ENCODE data around the gene PPP3CA. TPM values are rescaled to one million over a fixed set of nuclear protein-coding genes. Genes with fewer than 3 reads are reported as not detected.

The PPP3CA gene
- total and polyA plus RNA-seq, 2 experiments from 2014 or later = 42.3 to 42.8 TPM

DNA sequence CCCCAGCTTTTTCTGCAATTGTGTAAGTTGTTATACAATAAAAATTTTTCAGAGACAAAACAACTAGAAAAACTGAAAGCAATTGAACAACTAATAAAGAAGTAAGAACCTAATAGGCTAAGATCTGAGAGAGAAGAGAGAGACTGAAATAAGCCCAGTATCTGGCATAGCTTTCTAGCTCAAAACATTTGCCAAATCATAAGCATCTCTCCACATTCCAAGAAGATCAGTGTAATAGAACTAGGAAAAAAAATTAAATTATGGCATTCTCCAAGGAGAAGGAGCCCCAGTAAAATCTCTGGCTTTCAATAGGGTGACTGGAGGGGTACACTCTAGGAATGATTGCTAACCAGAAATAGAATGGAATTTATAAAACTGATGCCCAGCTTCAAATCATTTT lies 19.0 kb upstream of the PPP3CA start:
- H2AFZ ChIP-seq = peak overlapping the region; percentile 71
- H3K4me3 ChIP-seq = peak overlapping the region; percentile 7; the same call in 1 of the 2 replicates
- 0 out of 2 replicates have a peak overlapping the region, but pooled peaks have one; percentile 31 for H3K9ac ChIP-seq
- H4K20me1 ChIP-seq (ENCODE audit: insufficient read depth) = no peaks in the 10 kb centered on the region
- in situ Hi-C loops (cut with MboI) = no loop called here
- no peaks in the 10 kb centered on the region; the same call in 1 of the 2 replicates for H3K9me2 ChIP-seq (ENCODE audit: insufficient read depth)
- H3K9me3 ChIP-seq (ENCODE audit: low read depth) = no peaks in the 10 kb centered on the region
- peaks cover 23% of the 10 kb centered on the region for H3F3A ChIP-seq (ENCODE audit: insufficient read depth)
- TF ChIP-seq EZH2phosphoT487 (IDR thresholded peaks at IDR 0.05; ENCODE audit: insufficient read depth, low read depth) (no peak), EZH2 (IDR thresholded peaks at IDR 0.05; ENCODE audit: insufficient read depth, poor library complexity, severe bottlenecking) (no peak)
- H3K36me3 ChIP-seq (ENCODE audit: low read depth) = no peaks in the 10 kb centered on the region
- peaks cover 25% of the 10 kb centered on the region for H3K4me1 ChIP-seq (ENCODE audit: insufficient read depth)
- no peaks in the 10 kb centered on the region for H3K27me3 ChIP-seq (replicated peaks; ENCODE audit: insufficient read depth)
- H3K79me2 ChIP-seq (ENCODE audit: insufficient read depth) = no peaks in the 10 kb centered on the region
- peak overlapping the region; percentile 75 for H3K27ac ChIP-seq
- peak overlapping the region; percentile 65 for H3K4me2 ChIP-seq (ENCODE audit: unreplicated experiment)
- DNase-seq = peak; percentile 38

GRCh38 chr4:101357751-101358150 lies 10.4 kb upstream of the PPP3CA start:
- Histone ChIP-seq H3K27ac (0 out of 2 replicates have a peak overlapping the region, but pooled peaks have one; percentile 80), H3K4me1 (ENCODE audit: insufficient read depth) (peaks cover 27% of the 10 kb centered on the region), H4K20me1 (ENCODE audit: insufficient read depth) (no peaks in the 10 kb centered on the region), H3K27me3 (replicated peaks; ENCODE audit: insufficient read depth) (no peaks in the 10 kb centered on the region), H3K9me2 (ENCODE audit: insufficient read depth) (no peaks in the 10 kb centered on the region), H3K9ac (no peak overlapping the region), H3K4me2 (ENCODE audit: unreplicated experiment) (peak overlapping the region; percentile 16), H3F3A (ENCODE audit: insufficient read depth) (peaks cover 13% of the 10 kb centered on the region), H3K36me3 (ENCODE audit: low read depth) (no peaks in the 10 kb centered on the region), H3K4me3 (no peak overlapping the region), H3K79me2 (ENCODE audit: insufficient read depth) (no peaks in the 10 kb centered on the region), H3K9me3 (ENCODE audit: low read depth) (no peaks in the 10 kb centered on the region), H2AFZ (no peak overlapping the region)
- WGBS, 2 experiments (ENCODE audit: low coverage in 1 of 2, low lambda C conversion rate in 2 of 2, missing lambda C conversion rate in 2 of 2) = 56 to 67% methylated on average over 3 of the region's 3 CpGs
- in situ Hi-C loops (cut with MboI) = no loop called here
- peak; percentile 9 for DNase-seq
- TF ChIP-seq EZH2phosphoT487 (IDR thresholded peaks at IDR 0.05; ENCODE audit: insufficient read depth, low read depth) (no peak), EZH2 (IDR thresholded peaks at IDR 0.05; ENCODE audit: insufficient read depth, poor library complexity, severe bottlenecking) (no peak)

DNA sequence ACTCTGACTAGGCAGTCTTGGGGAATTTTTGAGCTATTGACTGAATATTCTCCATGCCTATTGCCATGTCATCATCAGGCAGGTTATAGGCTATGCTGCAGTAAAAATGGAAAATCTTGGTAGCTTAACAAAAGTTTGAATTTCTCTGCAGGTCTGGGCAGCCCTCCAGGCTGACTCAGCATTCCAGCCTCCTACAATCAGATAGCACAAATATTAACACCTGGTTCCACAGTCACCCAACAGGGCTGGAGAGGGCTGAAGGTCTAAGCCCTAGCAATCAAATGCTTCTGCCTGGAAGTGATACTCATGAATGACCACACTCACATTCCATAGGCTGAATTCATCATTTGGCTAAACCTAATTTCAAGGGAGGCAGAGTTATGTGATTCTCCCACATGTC lies 9.6 kb upstream of the PPP3CA start:
- H3K4me3 ChIP-seq = peak overlapping the region; percentile 49
- peaks cover 13% of the 10 kb centered on the region for H3F3A ChIP-seq (ENCODE audit: insufficient read depth)
- no peaks in the 10 kb centered on the region for H3K79me2 ChIP-seq (ENCODE audit: insufficient read depth)
- no peaks in the 10 kb centered on the region for H4K20me1 ChIP-seq (ENCODE audit: insufficient read depth)
- H3K27me3 ChIP-seq (replicated peaks; ENCODE audit: insufficient read depth) = no peaks in the 10 kb centered on the region
- TF ChIP-seq EZH2phosphoT487 (IDR thresholded peaks at IDR 0.05; ENCODE audit: insufficient read depth, low read depth) (no peak), EZH2 (IDR thresholded peaks at IDR 0.05; ENCODE audit: insufficient read depth, poor library complexity, severe bottlenecking) (no peak)
- peak; percentile 87 for DNase-seq
- H3K9me3 ChIP-seq (ENCODE audit: low read depth) = no peaks in the 10 kb centered on the region
- peak overlapping the region; percentile 21; the same call in 1 of the 2 replicates for H3K9ac ChIP-seq
- in situ Hi-C loops (cut with MboI) = no loop called here
- no peak overlapping the region for H2AFZ ChIP-seq
- H3K4me1 ChIP-seq (ENCODE audit: insufficient read depth) = peaks cover 27% of the 10 kb centered on the region
- H3K4me2 ChIP-seq (ENCODE audit: unreplicated experiment) = peak overlapping the region; percentile 72
- H3K27ac ChIP-seq = peak overlapping the region; percentile 80
- no peaks in the 10 kb centered on the region for H3K36me3 ChIP-seq (ENCODE audit: low read depth)
- no peaks in the 10 kb centered on the region for H3K9me2 ChIP-seq (ENCODE audit: insufficient read depth)

DNA sequence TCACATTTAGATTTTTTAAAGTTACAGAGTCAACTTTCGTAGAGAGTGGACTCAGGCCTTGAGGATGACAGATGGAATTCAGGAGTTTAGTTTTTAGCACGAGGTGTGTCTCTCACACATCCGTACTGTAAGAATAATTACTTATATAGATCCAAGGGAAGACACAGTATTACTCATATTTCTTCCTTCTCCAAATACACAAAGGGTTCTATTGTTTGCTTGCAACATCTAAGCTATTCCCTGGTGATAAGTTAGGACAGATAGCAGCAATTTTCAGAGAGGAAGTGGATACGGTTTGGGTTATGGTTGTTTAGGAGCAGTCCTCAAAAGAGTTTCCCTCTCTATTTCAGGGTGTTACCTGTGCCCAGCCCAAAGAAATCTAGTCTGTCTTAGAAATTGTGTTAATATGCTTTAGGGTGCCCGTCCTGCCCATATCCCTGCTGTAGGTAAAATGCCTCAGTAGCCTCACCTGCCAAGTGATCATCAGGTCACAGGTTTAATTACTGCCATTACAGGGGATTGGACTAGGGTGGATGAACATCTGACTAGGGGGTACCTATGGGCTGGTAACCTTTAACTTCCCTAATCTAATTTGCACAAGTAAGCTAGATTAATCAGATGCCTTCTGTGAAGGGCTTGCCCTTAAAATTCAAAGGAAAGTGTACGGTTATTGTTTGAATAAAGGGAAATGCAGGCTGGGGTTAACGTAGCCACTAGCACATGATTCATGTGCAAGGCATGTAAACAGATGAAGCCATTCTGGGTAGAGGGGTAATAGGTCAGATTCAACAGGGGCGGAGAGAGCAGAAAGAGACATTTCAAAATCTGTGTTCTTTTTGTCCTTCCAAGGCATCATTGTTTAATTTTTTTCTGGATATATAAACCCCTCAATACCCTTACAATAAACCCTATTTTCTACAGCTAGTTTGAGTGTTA lies 8.7 kb upstream of the PPP3CA start:
- Histone ChIP-seq H3K36me3 (ENCODE audit: low read depth) (no peaks in the 10 kb centered on the region), H3F3A (ENCODE audit: insufficient read depth) (peaks cover 13% of the 10 kb centered on the region), H4K20me1 (ENCODE audit: insufficient read depth) (no peaks in the 10 kb centered on the region), H3K9me3 (ENCODE audit: low read depth) (no peaks in the 10 kb centered on the region), H3K4me2 (ENCODE audit: unreplicated experiment) (peak overlapping the region; percentile 72), H3K27me3 (replicated peaks; ENCODE audit: insufficient read depth) (no peaks in the 10 kb centered on the region), H3K4me1 (ENCODE audit: insufficient read depth) (peaks cover 27% of the 10 kb centered on the region), H3K27ac (peak overlapping the region; percentile 80), H3K9me2 (ENCODE audit: insufficient read depth) (no peaks in the 10 kb centered on the region), H3K9ac (peak overlapping the region; percentile 21; the same call in 1 of the 2 replicates), H2AFZ (no peak overlapping the region), H3K4me3 (peak overlapping the region; percentile 49), H3K79me2 (ENCODE audit: insufficient read depth) (no peaks in the 10 kb centered on the region)
- WGBS, 2 experiments (ENCODE audit: low coverage in 1 of 2, low lambda C conversion rate in 2 of 2, missing lambda C conversion rate in 2 of 2) = 50 to 52% methylated on average over 8 of the region's 8 CpGs
- no peak for TF ChIP-seq EZH2 (IDR thresholded peaks at IDR 0.05; ENCODE audit: insufficient read depth, poor library complexity, severe bottlenecking)
- no peak for TF ChIP-seq EZH2phosphoT487 (IDR thresholded peaks at IDR 0.05; ENCODE audit: insufficient read depth, low read depth)
- in situ Hi-C loops (cut with MboI) = no loop called here
- DNase-seq = peak; percentile 85
